BLaER1 (cell line): ENCODE data around the gene SNRPN.
"Not testable (repeated sequence)": the region's sequence is repeated elsewhere in the genome, so short reads cannot be mapped to it uniquely, and the experiment has no call there.

Experiments
- H3K27ac ChIP-seq: shearing (Covaris generic); formaldehyde crosslinking; 2 replicates; pipeline ENCODE4 v1.8.1; 2022
- H3K27me3 ChIP-seq: shearing (Covaris generic); formaldehyde crosslinking; 2 replicates; pipeline ENCODE4 v1.8.1; 2022
- H3K36me3 ChIP-seq: shearing (Covaris generic); formaldehyde crosslinking; 2 replicates; pipeline ENCODE4 v1.8.1; 2022
- H3K4me1 ChIP-seq: shearing (Covaris generic); formaldehyde crosslinking; 2 replicates; pipeline ENCODE4 v1.8.1; 2022
- H3K4me2 ChIP-seq: shearing (Covaris generic); formaldehyde crosslinking; 2 replicates; pipeline ENCODE4 v1.8.1; 2022
- H3K4me3 ChIP-seq: shearing (Covaris generic); formaldehyde crosslinking; 2 replicates; pipeline ENCODE4 v1.8.1; 2022
- H3K9ac ChIP-seq: shearing (Covaris generic); formaldehyde crosslinking; 2 replicates; pipeline ENCODE4 v1.8.1; 2022
- H3K9me3 ChIP-seq: shearing (Covaris generic); formaldehyde crosslinking; 2 replicates; pipeline ENCODE4 v1.8.1; 2022
- H4K20me1 ChIP-seq: shearing (Covaris generic); formaldehyde crosslinking; 2 replicates; pipeline ENCODE4 v1.8.1; 2022
- Cebpa-rat ChIP-seq: shearing (Covaris generic); IDR thresholded peaks from 2 replicates; pipeline ENCODE4 v1.8.1; 2022

Gene SNRPN

GRCh38 chr15:24966364-24967103 is 11.7 kb downstream of the SNRPN start:
- no peak for TF ChIP-seq Cebpa-rat
- no peak overlapping the region for H3K9ac ChIP-seq
- H3K4me3 ChIP-seq = no peak overlapping the region
- no peak overlapping the region for H3K4me2 ChIP-seq
- no peaks in the 10 kb centered on the region for H3K27me3 ChIP-seq
- peaks cover 47% of the 10 kb centered on the region for H3K9me3 ChIP-seq
- H3K36me3 ChIP-seq = peaks cover 86% of the 10 kb centered on the region
- no peaks in the 10 kb centered on the region for H3K4me1 ChIP-seq
- H4K20me1 ChIP-seq = peaks cover 23% of the 10 kb centered on the region; the same call in 1 of the 2 replicates
- H3K27ac ChIP-seq = no peak overlapping the region

DNA sequence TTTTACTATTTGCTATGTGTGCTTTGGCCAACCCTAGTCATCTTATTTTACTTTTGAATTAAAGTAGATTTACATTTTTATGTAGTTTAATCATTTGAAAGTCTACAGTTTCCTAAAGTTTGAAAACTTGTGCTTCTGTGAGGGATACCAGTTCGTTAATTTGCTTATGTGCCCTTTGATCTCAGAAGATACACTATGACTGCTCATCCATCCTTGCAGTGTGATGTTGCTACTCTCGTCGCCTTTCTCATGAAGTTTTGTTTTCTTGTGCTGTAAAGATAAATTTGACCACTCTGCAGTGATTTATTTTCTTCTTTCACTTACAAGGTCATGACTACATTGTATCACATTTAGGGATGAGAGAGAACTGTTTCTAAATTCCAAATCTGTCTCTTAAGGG is 16.3 kb downstream of the SNRPN start:
- no peaks in the 10 kb centered on the region for H3K4me1 ChIP-seq
- no peak for TF ChIP-seq Cebpa-rat
- peaks cover 86% of the 10 kb centered on the region for H3K36me3 ChIP-seq

DNA sequence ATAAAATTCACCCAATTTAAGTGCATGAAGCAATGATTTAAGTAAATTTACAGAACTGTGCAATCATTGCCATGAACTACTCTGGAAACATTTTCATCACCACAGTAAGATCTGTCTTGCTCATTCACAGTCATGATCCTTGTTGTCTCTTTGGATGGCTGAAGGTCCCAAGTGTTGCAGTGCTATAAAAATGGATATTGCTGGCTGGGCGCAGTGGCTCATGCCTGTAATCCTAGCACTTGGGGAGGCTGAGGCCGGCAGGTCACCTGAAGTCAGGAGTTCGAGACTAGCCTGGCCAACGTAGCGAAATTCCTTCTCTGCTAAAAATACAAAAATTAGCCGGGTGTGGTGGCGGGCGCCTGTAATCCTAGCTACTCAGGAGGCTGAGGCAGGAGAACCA is 17.0 kb downstream of the SNRPN start:
- no peak for TF ChIP-seq Cebpa-rat
- Histone ChIP-seq H4K20me1 (no peaks in the 10 kb centered on the region), H3K36me3 (peaks cover 86% of the 10 kb centered on the region)

More for the DNA sequence above, 16.3 kb downstream of the SNRPN start:
- H3K27me3 ChIP-seq = no peaks in the 10 kb centered on the region
- no peak overlapping the region for H3K4me2 ChIP-seq
- peaks cover under 1% of the 10 kb centered on the region; the same call in 1 of the 2 replicates for H4K20me1 ChIP-seq
- H3K4me3 ChIP-seq = no peak overlapping the region
- H3K9me3 ChIP-seq = peaks cover 40% of the 10 kb centered on the region
- no peak overlapping the region for H3K9ac ChIP-seq
- H3K27ac ChIP-seq = no peak overlapping the region

DNA sequence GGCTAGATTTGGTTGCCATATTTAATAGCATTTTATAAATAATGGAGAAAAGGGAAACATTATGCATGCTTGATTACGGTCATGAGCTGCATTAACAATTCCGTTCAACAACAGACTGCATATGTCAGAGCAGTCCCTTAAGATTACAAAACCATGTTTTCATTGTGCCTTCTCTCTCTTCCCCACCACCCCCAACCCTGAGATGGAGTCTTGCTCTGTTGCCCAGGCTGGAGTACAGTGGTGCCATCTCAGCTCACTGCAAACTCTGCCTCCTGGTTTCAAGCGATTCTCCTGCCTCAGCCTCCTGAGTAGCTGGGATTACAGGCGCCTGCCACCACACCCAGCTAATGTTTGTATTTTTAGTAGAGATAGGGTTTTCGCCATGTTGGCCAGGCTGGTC is 17.9 kb downstream of the SNRPN start:
- Histone ChIP-seq H3K36me3 (peaks cover 86% of the 10 kb centered on the region), H3K9me3 (peaks cover 30% of the 10 kb centered on the region)
- not testable (repeated sequence) for H3K9ac ChIP-seq, H4K20me1 ChIP-seq, H3K4me3 ChIP-seq, H3K4me1 ChIP-seq, H3K27me3 ChIP-seq, H3K27ac ChIP-seq, H3K4me2 ChIP-seq

More for the DNA sequence above, 17.0 kb downstream of the SNRPN start:
- Histone ChIP-seq H3K4me1 (no peaks in the 10 kb centered on the region), H3K4me2 (no peak overlapping the region), H3K9ac (no peak overlapping the region), H3K9me3 (peaks cover 35% of the 10 kb centered on the region), H3K27ac (no peak overlapping the region), H3K27me3 (no peaks in the 10 kb centered on the region), H3K4me3 (no peak overlapping the region)

DNA sequence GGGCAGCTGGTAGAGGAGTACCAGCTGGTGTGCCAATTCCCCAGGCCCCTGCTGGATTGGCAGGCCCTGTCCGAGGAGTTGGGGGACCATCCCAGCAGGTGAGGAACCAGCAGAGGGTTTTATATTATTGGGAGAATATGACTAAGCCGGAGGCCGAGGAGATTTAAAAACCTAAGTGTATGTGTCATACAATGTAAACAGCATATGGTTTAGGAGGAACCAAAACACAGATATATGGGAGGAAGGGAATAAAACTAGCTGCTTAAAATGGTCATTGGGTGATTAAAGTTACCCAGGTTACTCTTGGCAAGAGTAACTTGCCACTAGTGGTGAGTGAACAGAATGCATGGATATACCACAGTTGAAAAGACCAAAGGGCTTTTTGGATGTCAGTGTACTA is 22.1 kb downstream of the SNRPN start:
- Histone ChIP-seq H3K27me3 (no peaks in the 10 kb centered on the region), H3K4me3 (no peak overlapping the region), H3K9ac (no peak overlapping the region), H3K9me3 (peaks cover 31% of the 10 kb centered on the region), H3K4me2 (no peak overlapping the region), H3K4me1 (no peaks in the 10 kb centered on the region), H3K27ac (no peak overlapping the region), H3K36me3 (peaks cover 90% of the 10 kb centered on the region), H4K20me1 (no peaks in the 10 kb centered on the region)
- TF ChIP-seq Cebpa-rat = no peak

DNA sequence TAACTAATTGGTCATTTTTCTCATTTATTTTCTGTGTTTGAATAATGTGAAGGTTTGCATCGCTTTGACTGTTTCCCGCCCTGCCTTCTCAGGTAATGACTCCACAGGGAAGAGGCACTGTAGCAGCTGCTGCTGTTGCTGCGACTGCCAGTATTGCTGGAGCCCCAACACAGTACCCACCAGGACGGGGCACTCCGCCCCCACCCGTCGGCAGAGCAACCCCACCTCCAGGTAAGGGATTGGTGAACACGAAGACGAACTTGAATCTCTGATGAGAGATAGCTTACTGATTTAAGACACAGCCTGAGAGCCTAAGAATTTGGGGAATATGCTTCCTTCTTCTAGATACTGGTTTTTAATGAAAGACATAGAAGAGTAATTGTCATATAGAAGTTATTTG is 22.9 kb downstream of the SNRPN start:
- Histone ChIP-seq H3K4me1 (no peaks in the 10 kb centered on the region), H3K27ac (no peak overlapping the region)

GRCh38 chr15:24985224-24985623 is 30.4 kb downstream of the SNRPN start:
- Histone ChIP-seq H3K9ac (no peak overlapping the region), H3K9me3 (peaks cover 19% of the 10 kb centered on the region; the same call in 1 of the 2 replicates), H3K36me3 (peaks cover 86% of the 10 kb centered on the region), H4K20me1 (peaks cover 8% of the 10 kb centered on the region; the same call in 1 of the 2 replicates), H3K27ac (no peak overlapping the region), H3K4me1 (no peaks in the 10 kb centered on the region), H3K27me3 (no peaks in the 10 kb centered on the region), H3K4me2 (no peak overlapping the region), H3K4me3 (no peak overlapping the region)
- no peak for TF ChIP-seq Cebpa-rat

More for the DNA sequence above, 22.9 kb downstream of the SNRPN start:
- H3K27me3 ChIP-seq = no peaks in the 10 kb centered on the region
- H3K4me2 ChIP-seq = no peak overlapping the region
- peaks cover 93% of the 10 kb centered on the region for H3K36me3 ChIP-seq
- no peaks in the 10 kb centered on the region for H4K20me1 ChIP-seq
- no peak for TF ChIP-seq Cebpa-rat
- no peak overlapping the region for H3K4me3 ChIP-seq
- no peak overlapping the region for H3K9ac ChIP-seq
- H3K9me3 ChIP-seq = peaks cover 33% of the 10 kb centered on the region

DNA sequence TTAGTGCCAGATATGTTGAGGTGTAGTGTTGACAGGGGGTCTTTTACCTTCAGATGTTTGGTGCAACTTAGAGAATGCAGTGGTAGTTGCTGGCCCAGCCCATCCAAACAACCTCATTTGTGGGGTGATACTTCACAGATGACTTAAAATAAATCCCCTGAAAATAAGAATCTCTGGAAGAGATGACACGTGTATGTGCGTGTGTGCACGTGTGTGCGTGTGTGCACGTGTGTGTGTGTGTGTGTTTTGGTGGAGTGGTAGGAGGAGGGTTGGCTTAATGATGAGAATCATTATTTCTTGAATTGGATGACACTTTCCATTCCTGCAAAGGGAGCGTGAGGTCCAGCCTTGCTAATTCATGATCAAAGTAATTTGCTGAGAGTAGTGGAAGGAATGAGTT is 31.9 kb downstream of the SNRPN start:
- no peak for TF ChIP-seq Cebpa-rat
- H3K4me3 ChIP-seq = no peak overlapping the region
- H3K4me2 ChIP-seq = no peak overlapping the region
- H3K9ac ChIP-seq = no peak overlapping the region
- H3K27ac ChIP-seq = no peak overlapping the region
- peaks cover 23% of the 10 kb centered on the region; the same call in 1 of the 2 replicates for H3K9me3 ChIP-seq
- H3K36me3 ChIP-seq = peaks cover 81% of the 10 kb centered on the region
- no peaks in the 10 kb centered on the region for H3K27me3 ChIP-seq
- H4K20me1 ChIP-seq = peaks cover 8% of the 10 kb centered on the region; the same call in 1 of the 2 replicates
- H3K4me1 ChIP-seq = no peaks in the 10 kb centered on the region

- Histone ChIP-seq H3K36me3 (peaks cover 43% of the 10 kb centered on the region), H4K20me1 (no peaks in the 10 kb centered on the region), H3K27ac (no peak overlapping the region), H3K27me3 (no peaks in the 10 kb centered on the region), H3K4me1 (no peaks in the 10 kb centered on the region), H3K9me3 (peaks cover 52% of the 10 kb centered on the region), H3K4me2 (no peak overlapping the region), H3K4me3 (no peak overlapping the region), H3K9ac (no peak overlapping the region)
- TF ChIP-seq Cebpa-rat = no peak
These were observed 64.6 kb downstream of the SNRPN start for GRCh38 chr15:25019434-25019833.

DNA sequence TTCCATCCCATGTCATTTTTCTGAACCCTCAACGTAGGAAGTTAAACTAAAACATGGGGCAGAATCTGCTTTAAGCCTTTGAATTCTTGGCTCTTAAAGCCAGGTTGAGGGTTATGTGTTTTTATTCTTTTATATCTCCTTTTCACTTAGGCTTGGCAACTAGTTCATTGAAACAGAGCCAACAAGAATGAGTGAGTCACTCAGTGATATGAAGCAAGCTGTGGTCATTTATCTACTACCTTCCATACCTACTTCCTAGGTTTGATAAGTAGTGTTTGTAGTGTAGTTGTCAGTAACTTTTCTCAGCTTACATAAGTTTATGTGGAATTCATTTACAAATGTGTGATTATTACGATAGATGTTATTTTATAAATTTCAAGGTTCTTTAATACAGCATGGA is 67.4 kb downstream of the SNRPN start:
- Histone ChIP-seq H3K9ac (no peak overlapping the region), H4K20me1 (no peaks in the 10 kb centered on the region), H3K36me3 (peaks cover 60% of the 10 kb centered on the region), H3K4me3 (no peak overlapping the region), H3K4me2 (no peak overlapping the region), H3K9me3 (peaks cover 59% of the 10 kb centered on the region), H3K27me3 (no peaks in the 10 kb centered on the region), H3K4me1 (no peaks in the 10 kb centered on the region), H3K27ac (no peak overlapping the region)
- TF ChIP-seq Cebpa-rat = no peak
